Parathyroid adenoma (tissue), 2 donors: ENCODE measurements around the gene GUCA1A.
"Not testable (repeated sequence)": the region's sequence is repeated elsewhere in the genome, so short reads cannot be mapped to it uniquely, and the experiment has no call there.

Experiments used
- H2AFZ ChIP-seq: fragments of 300-600 bp; sonication (generic); one replicate; pipeline ENCODE4 v1.7.0; 2017; ENCODE audit warnings: antibody characterized with exemption, mild to moderate bottlenecking
- H3K27ac ChIP-seq: fragments of 300-600 bp; sonication (generic); one replicate; pipeline ENCODE4 v1.7.0; 2017
- H3K27me3 ChIP-seq: fragments of 300-600 bp; sonication (generic); one replicate; pipeline ENCODE4 v1.7.0; 2017; ENCODE audit warnings: low read length; ENCODE audit not compliant: control insufficient read depth, insufficient read depth
- H3K36me3 ChIP-seq: fragments of 300-600 bp; sonication (generic); one replicate; pipeline ENCODE4 v1.7.0; 2017; ENCODE audit warnings: low read length; ENCODE audit not compliant: control insufficient read depth, insufficient read depth
- H3K4me1 ChIP-seq: fragments of 300-600 bp; sonication (generic); one replicate; pipeline ENCODE4 v1.7.0; 2017; ENCODE audit warnings: control low read depth
- H3K4me2 ChIP-seq: fragments of 300-600 bp; sonication (generic); one replicate; pipeline ENCODE4 v1.7.0; 2017; ENCODE audit warnings: low read length
- H3K4me3 ChIP-seq: fragments of 300-600 bp; sonication (generic); one replicate; pipeline ENCODE4 v1.7.0; 2017; ENCODE audit warnings: low read depth, low read length
- H3K79me2 ChIP-seq: fragments of 300-600 bp; sonication (generic); one replicate; pipeline ENCODE4 v1.7.0; 2017; ENCODE audit warnings: control low read depth
- H3K9ac ChIP-seq: fragments of 300-600 bp; sonication (generic); one replicate; pipeline ENCODE4 v1.7.0; 2017; ENCODE audit warnings: mild to moderate bottlenecking
- H3K9me3 ChIP-seq: fragments of 300-600 bp; sonication (generic); one replicate; pipeline ENCODE4 v1.7.0; 2017; ENCODE audit warnings: low read length; ENCODE audit not compliant: control insufficient read depth
- TF ChIP-seq, protein P1 (sequence below): fragments of 300-600 bp; sonication (generic); IDR thresholded peaks from one replicate; pipeline ENCODE4 v1.7.0; 2017; ENCODE audit warnings: antibody characterized with exemption, mild to moderate bottlenecking
- donor health status: primary hyperparathyroidism.

Gene GUCA1A

DNA sequence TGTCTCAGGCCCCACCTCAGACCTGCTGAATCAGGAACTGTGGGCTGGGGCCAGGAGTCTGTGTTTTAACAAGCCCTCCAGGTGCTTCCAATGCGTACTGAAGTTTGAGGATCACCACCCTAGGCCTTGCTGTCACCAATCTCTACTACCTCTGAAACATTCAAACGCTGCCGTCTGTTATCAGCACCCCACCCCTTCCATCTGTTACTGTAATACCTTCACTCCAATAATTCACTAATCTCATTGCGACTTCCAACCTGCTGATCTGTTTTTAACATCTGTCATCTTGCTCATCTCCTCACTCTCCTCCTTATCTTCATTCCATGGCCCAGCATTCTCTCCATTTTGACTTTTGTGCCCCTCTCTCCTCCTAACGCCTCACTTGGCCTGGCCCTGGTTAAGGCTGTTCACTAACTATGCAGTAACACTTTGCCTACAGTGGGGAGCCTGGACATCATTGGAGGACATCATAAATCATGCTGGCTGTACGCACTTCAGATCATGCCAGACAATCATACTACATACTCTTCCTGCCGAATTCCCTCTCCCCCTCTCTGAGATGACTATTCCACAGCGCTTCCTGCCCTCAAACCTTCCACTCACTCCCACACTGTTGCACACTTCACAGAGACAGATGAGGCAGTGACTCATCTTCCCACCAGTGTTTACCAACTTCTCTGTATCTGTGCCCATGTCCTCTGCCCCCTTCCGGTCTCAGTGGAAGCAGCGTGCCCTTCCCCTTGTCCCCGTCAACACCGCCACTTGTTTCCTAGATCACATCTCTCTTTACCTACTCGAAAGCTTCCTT, 24.6 kb downstream of the GUCA1A start:
- Histone ChIP-seq H3K4me3 (no peak overlapping the region), H3K9me3 (no peaks in the 10 kb centered on the region), H3K4me2 (no peak overlapping the region), H3K27ac (no peak overlapping the region), H2AFZ (no peak overlapping the region), H3K36me3 (no peaks in the 10 kb centered on the region), H3K27me3 (no peaks in the 10 kb centered on the region), H3K79me2 (no peaks in the 10 kb centered on the region), H3K9ac (no peak overlapping the region), H3K4me1 (no peaks in the 10 kb centered on the region)
- TF ChIP-seq, protein P1, sequence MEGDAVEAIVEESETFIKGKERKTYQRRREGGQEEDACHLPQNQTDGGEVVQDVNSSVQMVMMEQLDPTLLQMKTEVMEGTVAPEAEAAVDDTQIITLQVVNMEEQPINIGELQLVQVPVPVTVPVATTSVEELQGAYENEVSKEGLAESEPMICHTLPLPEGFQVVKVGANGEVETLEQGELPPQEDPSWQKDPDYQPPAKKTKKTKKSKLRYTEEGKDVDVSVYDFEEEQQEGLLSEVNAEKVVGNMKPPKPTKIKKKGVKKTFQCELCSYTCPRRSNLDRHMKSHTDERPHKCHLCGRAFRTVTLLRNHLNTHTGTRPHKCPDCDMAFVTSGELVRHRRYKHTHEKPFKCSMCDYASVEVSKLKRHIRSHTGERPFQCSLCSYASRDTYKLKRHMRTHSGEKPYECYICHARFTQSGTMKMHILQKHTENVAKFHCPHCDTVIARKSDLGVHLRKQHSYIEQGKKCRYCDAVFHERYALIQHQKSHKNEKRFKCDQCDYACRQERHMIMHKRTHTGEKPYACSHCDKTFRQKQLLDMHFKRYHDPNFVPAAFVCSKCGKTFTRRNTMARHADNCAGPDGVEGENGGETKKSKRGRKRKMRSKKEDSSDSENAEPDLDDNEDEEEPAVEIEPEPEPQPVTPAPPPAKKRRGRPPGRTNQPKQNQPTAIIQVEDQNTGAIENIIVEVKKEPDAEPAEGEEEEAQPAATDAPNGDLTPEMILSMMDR = no peak

DNA sequence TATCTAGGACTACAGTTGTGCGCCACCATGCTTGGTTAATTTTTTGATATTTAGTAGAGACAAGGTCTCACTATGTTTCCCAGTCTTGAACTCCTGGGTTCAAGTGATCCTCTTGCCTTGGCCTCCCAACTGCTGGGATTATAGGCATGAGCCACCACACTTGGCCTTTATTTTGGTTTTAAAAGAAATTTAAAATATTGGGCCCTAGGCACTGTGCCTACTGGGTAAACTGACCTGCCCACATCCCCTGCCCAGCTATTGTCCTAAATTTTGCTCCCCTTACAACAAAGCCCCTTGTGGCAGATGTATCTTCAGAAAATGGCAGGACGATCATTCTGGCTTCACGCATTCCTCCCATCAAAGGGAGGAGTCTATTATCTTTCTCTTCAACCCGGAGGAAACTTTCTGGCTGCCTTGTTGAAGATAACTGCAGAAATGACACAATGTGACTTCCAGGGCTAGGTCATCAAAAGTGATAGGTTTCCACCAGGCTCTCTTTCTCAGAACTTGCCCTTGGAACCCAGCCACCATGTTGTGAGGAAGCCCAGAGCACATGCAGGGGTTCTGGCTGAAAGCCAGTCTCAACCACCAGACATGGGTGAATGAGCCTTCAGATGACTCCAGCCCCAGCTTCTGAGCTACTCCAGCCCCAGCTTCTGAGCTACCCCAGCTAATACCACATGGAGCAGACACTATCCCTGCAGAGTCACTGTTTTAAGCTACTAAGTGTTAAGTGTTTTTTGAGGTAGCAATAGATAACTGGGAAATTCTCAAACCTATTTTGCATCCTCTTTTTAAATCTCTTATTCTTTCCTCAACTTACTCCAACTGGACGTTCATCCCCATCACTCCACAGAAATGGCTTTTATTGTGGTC, 26.2 kb downstream of the GUCA1A start:
- H2AFZ ChIP-seq = no peak overlapping the region
- H3K9me3 ChIP-seq = no peaks in the 10 kb centered on the region
- no peak overlapping the region for H3K4me3 ChIP-seq
- H3K9ac ChIP-seq = no peak overlapping the region
- H3K27ac ChIP-seq = no peak overlapping the region
- H3K36me3 ChIP-seq = no peaks in the 10 kb centered on the region
- H3K79me2 ChIP-seq = no peaks in the 10 kb centered on the region
- no peaks in the 10 kb centered on the region for H3K4me1 ChIP-seq
- H3K4me2 ChIP-seq = no peak overlapping the region
- H3K27me3 ChIP-seq = no peaks in the 10 kb centered on the region
- TF ChIP-seq, protein P1 = no peak

DNA sequence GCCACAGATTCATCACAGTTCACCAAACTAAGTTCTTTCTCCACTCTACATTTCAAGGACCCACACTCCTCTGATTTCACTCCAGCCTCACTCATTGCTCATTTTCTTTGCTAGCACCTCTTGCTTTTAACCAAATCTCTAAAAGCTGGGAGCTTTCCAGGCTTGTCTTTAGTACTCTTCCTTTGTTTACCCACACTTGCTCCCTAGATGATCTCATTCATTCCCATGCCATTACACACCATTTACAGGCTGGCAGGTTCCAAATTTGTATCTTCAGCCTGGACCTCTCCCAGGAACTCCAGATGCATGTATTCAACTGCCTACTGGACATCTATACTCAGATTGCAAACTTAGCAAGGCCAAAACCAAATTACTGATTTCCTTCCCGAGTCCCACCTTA, 26.9 kb downstream of the GUCA1A start:
- Histone ChIP-seq H3K79me2 (no peaks in the 10 kb centered on the region), H3K9me3 (no peaks in the 10 kb centered on the region), H3K27me3 (no peaks in the 10 kb centered on the region), H3K27ac (no peak overlapping the region), H3K9ac (no peak overlapping the region), H3K36me3 (no peaks in the 10 kb centered on the region), H3K4me2 (no peak overlapping the region), H3K4me1 (no peaks in the 10 kb centered on the region), H2AFZ (no peak overlapping the region), H3K4me3 (no peak overlapping the region)
- TF ChIP-seq, protein P1 = no peak

DNA sequence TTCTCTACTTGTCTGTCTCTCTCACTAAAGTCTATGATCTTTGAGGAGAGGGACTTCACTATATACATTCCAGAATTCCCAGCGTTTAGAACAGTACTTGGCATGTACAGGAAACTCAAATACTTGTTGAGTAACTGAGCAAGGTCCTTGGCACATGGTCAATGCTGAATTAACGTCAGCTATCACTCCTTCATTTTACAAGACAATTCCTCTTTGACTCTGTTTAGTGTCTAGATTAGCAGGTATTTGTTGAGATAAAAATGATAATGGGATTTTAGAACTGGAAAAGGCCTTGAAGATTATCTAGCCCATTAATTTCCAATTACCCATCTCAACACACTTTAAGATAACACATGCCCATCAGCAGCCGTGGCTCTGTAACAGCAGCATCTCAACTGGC, 28.2 kb downstream of the GUCA1A start:
- no peaks in the 10 kb centered on the region for H3K79me2 ChIP-seq
- no peaks in the 10 kb centered on the region for H3K9me3 ChIP-seq
- no peak overlapping the region for H3K27ac ChIP-seq
- H3K36me3 ChIP-seq = no peaks in the 10 kb centered on the region
- H3K4me3 ChIP-seq = no peak overlapping the region
- no peaks in the 10 kb centered on the region for H3K27me3 ChIP-seq
- no peak overlapping the region for H3K9ac ChIP-seq
- TF ChIP-seq, protein P1 = no peak
- H3K4me2 ChIP-seq = no peak overlapping the region
- no peaks in the 10 kb centered on the region for H3K4me1 ChIP-seq
- H2AFZ ChIP-seq = no peak overlapping the region

DNA sequence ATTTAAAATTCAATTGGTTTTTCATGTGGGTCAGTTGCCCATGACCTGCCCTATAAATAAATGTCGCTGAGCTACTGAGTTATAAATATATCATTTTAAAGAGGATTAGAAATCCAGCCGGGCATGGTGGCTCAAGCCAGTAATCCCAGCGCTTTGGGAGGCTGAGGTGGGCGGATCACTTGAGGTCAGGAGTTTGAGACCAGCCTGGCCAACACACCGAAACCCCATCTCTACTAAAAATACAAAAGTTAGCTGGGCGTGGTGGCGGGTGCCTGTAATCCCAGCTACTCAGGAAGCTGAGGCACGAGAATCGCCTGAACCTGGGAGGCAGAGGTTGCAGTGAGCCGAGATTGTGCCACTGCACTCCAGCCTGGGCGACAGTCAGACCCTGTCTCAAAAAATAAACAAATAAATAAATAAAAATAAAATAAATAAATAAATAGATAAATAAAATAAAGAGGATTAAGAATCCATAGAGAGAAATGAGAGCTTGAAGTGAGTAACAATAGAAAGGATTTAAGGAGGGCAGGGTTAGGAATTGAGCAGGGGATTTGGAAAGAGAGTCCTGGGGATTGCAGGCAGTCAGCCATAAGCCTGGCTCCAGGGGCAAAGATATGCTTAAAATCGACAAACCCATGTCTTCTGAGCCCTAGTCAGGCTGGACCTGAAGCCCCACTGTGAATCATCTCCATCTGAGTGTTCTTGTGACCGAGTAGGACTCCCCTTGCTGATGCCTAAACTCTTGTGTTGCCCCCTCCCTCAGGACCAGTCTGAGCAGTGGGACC, 29.2 kb downstream of the GUCA1A start:
- H2AFZ ChIP-seq, H3K4me2 ChIP-seq, H3K4me1 ChIP-seq, H3K4me3 ChIP-seq, H3K9ac ChIP-seq, H3K79me2 ChIP-seq, H3K9me3 ChIP-seq, H3K27me3 ChIP-seq, H3K36me3 ChIP-seq, H3K27ac ChIP-seq: not testable (repeated sequence)
